ENCODE measurements around the gene USP30.

- TF ChIP-seq, protein P1, sequence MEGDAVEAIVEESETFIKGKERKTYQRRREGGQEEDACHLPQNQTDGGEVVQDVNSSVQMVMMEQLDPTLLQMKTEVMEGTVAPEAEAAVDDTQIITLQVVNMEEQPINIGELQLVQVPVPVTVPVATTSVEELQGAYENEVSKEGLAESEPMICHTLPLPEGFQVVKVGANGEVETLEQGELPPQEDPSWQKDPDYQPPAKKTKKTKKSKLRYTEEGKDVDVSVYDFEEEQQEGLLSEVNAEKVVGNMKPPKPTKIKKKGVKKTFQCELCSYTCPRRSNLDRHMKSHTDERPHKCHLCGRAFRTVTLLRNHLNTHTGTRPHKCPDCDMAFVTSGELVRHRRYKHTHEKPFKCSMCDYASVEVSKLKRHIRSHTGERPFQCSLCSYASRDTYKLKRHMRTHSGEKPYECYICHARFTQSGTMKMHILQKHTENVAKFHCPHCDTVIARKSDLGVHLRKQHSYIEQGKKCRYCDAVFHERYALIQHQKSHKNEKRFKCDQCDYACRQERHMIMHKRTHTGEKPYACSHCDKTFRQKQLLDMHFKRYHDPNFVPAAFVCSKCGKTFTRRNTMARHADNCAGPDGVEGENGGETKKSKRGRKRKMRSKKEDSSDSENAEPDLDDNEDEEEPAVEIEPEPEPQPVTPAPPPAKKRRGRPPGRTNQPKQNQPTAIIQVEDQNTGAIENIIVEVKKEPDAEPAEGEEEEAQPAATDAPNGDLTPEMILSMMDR (IDR thresholded peaks at IDR 0.05), result no peak
- TF ChIP-seq POLR2A (IDR thresholded peaks at IDR 0.05), result no peak
These were observed 72.7 kb downstream of the USP30 start for GRCh38 chr12:109124878-109125648.
